Pancreas (tissue), 10 donors: ENCODE measurements around the gene SNCB. TPM values are rescaled to one million over a fixed set of nuclear protein-coding genes. Genes with fewer than 3 reads are reported as not detected.
A peak's percentile ranks its signal among the peaks of the same experiment; 100 is the strongest.

ENCODE experiments used
- ATAC-seq, 4 donors: fragments of 200-7000 bp; cut with Tn5 transposase; one replicate each; pipeline versions ENCODE4 v1.8.0 to v1.9.1; 2020; ENCODE audit warnings: mild to moderate bottlenecking in 4 of 4, moderate library complexity in 4 of 4
- DNase-seq, 6 donors: peaks; one replicate each; pipeline ENCODE4 v3.0.0-alpha.2; 2020
- FAIRE-seq: peaks from 2 replicates; lab custom pipeline; 2012; peaks lifted over from hg19 to GRCh38; lab: Jason Lieb, UNC
- H3K27ac ChIP-seq, 4 donors: fragments of 200-600 bp; sonication (generic); 1 replicate in 3 of 4; 2 replicates in 1 of 4; pipeline versions ENCODE4 v1.5.0 to v1.8.0; 2020
- H3K27me3 ChIP-seq, 4 donors: fragments of 200-600 bp; one replicate each; pipeline ENCODE4 v1.8.0; 2021
- H3K36me3 ChIP-seq, 3 donors: fragments of 200-600 bp; sonication (generic) in 1 of 3; one replicate each; pipeline versions ENCODE4 v1.5.0 to v1.8.0; 2020 to 2021
- H3K4me1 ChIP-seq, 3 donors: fragments of 200-600 bp; one replicate each; pipeline ENCODE4 v1.8.0; 2021
- H3K4me3 ChIP-seq, 4 donors: fragments of 200-600 bp; sonication (generic) in 2 of 4; one replicate each; pipeline versions ENCODE4 v1.5.0 to v1.8.0; 2020 to 2021
- H3K9me3 ChIP-seq, 4 donors: fragments of 200-600 bp; one replicate each; pipeline ENCODE4 v1.8.0; 2021
- CTCF ChIP-seq, 4 donors: fragments of 200-600 bp; sonication (generic) in 3 of 4; IDR thresholded peaks; one replicate each; pipeline versions ENCODE4 v1.5.0 to v1.8.0; 2021; ENCODE audit warnings: antibody characterized with exemption in 4 of 4
- WGBS, 2 donors: extraction: QIAGEN DNeasy Blood & Tissue Kit; methylation state at CpG; one replicate each; pipeline ENCODE4 v1.1.7; 2013; 5-methylcytosine and 5-hydroxymethylcytosine counted together
- intact Hi-C, 3 donors: fragments of 100-400 bp; cut with DNase I; formaldehyde crosslinking; loops; one replicate each; pipeline versions ENCODE4 v1.11.1 to v1.14.2; 2022
- polyA plus RNA-seq, 2 donors: library from polyadenylated mRNA; stranded (reverse); fragments of 200-250 nt; gene quantifications; one replicate each; pipeline ENCODE4 v1.2.3, GENCODE V29; 2013
- total RNA-seq, 6 donors: library from RNA; stranded (reverse); fragmentation: NEBNext Ultra II Directional in 4 of 6; extraction: Animal tissue kit (Norgen Biotek cat#: 25700) in 4 of 6; gene quantifications; one replicate each; pipeline versions ENCODE4 v1.2.1 to v1.2.4, GENCODE V29; 2021 to 2023
- donor health status: healthy with polysubstance abuse.
- donor health status: DM: no; HTN: no; CAD: no; lungs with moderate emphysema.
- donor health status: DM: no; HTN: no; CAD: no.
- donor health status: control.
- donor health status: control.
- donor health status: Bipolar disorder and iron deficiency.
- donor health status: DM: yes; HTN: yes; CAD: no.
- donor health status: DM: no; HTN: no; CAD: no.
- donor health status: DM: no; HTN: no; CAD: no.
- donor health status: DM: yes; HTN: yes; CAD: no.

SNCB gene
- total and polyA plus RNA-seq, 8 donors, result 0.14 to 6.6 (median 0.40) TPM; not detected in 1

DNA sequence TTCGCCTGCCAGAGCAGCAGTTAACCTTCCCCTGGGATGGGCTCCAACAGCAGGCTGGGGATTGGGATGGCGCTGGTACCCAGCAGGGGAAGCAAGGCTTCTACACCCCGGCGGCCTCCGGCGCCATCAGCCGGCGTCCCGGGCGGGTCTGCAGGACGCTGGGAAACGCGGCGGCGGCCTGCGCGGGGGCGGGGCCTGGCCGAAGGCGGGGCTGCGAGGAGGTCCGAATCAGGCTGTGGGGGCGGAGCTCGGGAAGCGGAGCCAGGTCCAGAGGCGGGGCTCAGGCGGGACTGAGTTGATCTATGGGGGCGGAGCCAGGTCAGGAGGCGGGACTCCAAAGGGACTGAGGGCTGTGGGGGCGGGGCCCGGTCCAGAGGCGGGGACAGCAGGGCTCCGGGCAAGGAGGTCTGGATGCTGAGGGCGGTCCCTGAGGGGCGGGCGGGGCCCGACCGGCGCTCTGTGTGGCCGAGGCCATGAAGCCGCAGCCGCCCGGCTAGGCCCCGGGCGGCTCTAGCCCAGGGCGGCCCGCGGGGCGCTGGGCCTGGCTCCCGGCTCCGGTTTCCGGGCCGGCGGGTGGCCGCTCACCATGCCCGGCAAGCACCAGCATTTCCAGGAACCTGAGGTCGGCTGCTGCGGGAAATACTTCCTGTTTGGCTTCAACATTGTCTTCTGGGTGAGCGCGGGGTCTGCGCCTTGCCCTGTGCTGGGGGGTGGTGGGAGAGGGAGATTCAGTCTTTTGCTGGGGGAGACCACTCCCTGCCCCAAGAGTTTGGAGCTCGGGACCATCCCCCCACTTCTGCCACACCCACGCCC, 16.9 kb upstream of the SNCB start, which contains the start of gene TSPAN17:
TSPAN17 (plus strand) TSS at position 455 of the 813 bp plus-strand sequence; CDS start at position 587, 132 bp downstream.
- FAIRE-seq, result peak; percentile 84
- intact Hi-C loops, result no loop called here
- TF ChIP-seq CTCF (IDR thresholded peaks at IDR 0.05), result no peak

DNA sequence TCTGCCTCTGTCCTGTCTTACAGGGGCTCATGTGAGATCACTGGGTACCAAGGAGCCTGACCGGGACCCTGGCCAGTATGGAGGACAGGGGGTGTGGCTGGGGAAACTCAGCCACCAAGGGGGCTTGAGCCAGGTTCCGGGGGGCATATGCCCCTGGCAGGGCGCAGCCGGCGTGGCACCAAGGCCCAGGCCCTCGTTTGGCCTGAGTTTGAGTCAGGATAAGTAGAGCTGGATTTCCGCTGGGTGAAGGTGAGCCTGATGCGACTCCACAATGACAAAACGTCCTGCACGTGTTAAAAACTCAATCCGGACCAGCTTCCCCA, 16.3 kb upstream of the SNCB start:
- 28 to 36% methylated on average over 11 of the region's 11 CpGs for WGBS, 2 donors
- ATAC-seq (peak in 1 of 4 donors; percentile 12), DNase-seq (no peak), FAIRE-seq (no peak)
- Histone ChIP-seq H3K27me3 (no peaks in the 10 kb centered on the region), H3K4me3 (peak overlapping the region in 3 of 4 donors; percentile 11 to 74 (median 56)), H3K27ac (peak overlapping the region; percentile 23 to 50 (median 38)), H3K4me1 (peaks cover 0 to 6% (median 3%) of the 10 kb centered on the region in 3 donors), H3K9me3 (no peaks in the 10 kb centered on the region), H3K36me3 (no peaks in the 10 kb centered on the region)
- TF ChIP-seq CTCF (IDR thresholded peaks at IDR 0.05), result no peak
- intact Hi-C loops, result no loop called here

More for the DNA sequence above, 16.9 kb upstream of the SNCB start, which contains the start of gene TSPAN17:
- Histone ChIP-seq H3K4me3 (peak within 1 kb of the TSS; percentile 55 to 74 (median 56)), H3K27me3 (no peaks in the 10 kb centered on the region), H3K9me3 (no peaks in the 10 kb centered on the region), H3K27ac (peak within 1 kb of the TSS; percentile 42 to 60 (median 54)), H3K36me3 (no peaks in the 10 kb centered on the region), H3K4me1 (peaks cover 0 to 6% (median 3%) of the 10 kb centered on the region in 3 donors)
- DNase-seq (peak; percentile 100), ATAC-seq (peak; percentile 95 to 98 (median 96))
- WGBS, 2 donors, result 0% methylated on average over 51 to 63 of the region's 63 CpGs

DNA sequence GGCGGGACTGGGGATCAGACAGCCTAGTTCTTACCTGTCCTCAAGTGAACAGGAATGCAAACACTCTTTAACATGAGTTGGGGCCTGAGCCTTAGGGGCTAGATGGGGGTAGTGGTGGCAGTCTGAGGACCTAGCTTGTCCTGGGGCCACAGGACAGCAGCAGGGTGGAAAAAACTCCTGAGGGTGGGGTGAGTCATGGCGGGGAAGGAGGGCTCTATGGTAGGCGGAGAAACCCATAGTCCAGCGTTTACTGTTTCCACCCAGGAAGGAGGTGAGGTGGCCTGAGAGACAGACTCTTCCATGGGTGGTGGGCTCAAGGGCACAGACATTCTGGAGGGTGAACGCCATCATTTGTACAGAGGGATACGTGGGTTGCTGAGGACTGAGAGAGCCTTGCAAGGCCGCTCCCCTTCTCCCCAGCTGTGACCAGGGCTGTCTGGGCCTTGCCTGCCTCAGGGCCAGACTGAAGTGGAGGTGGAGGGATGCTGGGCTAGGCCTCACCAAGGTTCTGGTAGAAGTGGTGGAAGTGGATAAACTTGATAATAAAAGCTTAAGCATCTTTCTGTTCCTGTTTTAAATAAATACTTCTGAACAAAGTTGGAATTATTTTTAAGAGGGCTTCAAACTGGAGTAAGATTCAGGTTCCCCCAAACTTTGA, 15.8 kb upstream of the SNCB start:
- H3K36me3 ChIP-seq, result no peaks in the 10 kb centered on the region
- WGBS, 2 donors, result 94 to 97% methylated on average over 7 of the region's 7 CpGs
- no peaks in the 10 kb centered on the region for H3K27me3 ChIP-seq
- H3K4me3 ChIP-seq, result peak overlapping the region in 1 of 4 donors; percentile 74
- H3K9me3 ChIP-seq, result no peaks in the 10 kb centered on the region
- peak overlapping the region in 2 of 4 donors; percentile 23 to 50 for H3K27ac ChIP-seq
- intact Hi-C loops, result no loop called here
- FAIRE-seq (no peak), ATAC-seq (no peak), DNase-seq (peak in 1 of 6 donors; percentile 55)
- no peak for TF ChIP-seq CTCF (IDR thresholded peaks at IDR 0.05)
- peaks cover 0 to 6% (median 3%) of the 10 kb centered on the region in 3 donors for H3K4me1 ChIP-seq

- WGBS, 2 donors, result 87 to 89% methylated on average over 22 of the region's 22 CpGs
- no peaks in the 10 kb centered on the region for H3K36me3 ChIP-seq
- intact Hi-C loops, result no loop called here
- H3K27me3 ChIP-seq, result no peaks in the 10 kb centered on the region
- no peaks in the 10 kb centered on the region for H3K9me3 ChIP-seq
- H3K27ac ChIP-seq, result no peak overlapping the region
- DNase-seq (peak in 1 of 6 donors; percentile 74), ATAC-seq (no peak), FAIRE-seq (no peak)
- no peak for TF ChIP-seq CTCF (IDR thresholded peaks at IDR 0.05)
- no peak overlapping the region for H3K4me3 ChIP-seq
- H3K4me1 ChIP-seq, result peaks cover 0 to 6% (median 3%) of the 10 kb centered on the region in 3 donors
These were observed 14.7 kb upstream of the SNCB start for GRCh38 chr5:176644878-176645670.
